ENCODE data around the gene EN1.

Gene EN1

GRCh38 chr2:118811514-118812115, 35.8 kb downstream of the EN1 start:
- no peaks in the 10 kb centered on the region for H3K9me3 ChIP-seq (ENCODE audit: control insufficient read depth, low read depth, low read length)
- no peak overlapping the region for H3K9ac ChIP-seq (ENCODE audit: low read length)
- peaks cover 53% of the 10 kb centered on the region for H3K4me1 ChIP-seq (ENCODE audit: control insufficient read depth, low read depth, low read length)
- no peak overlapping the region for H3K4me3 ChIP-seq (ENCODE audit: low read length)
- H3K27ac ChIP-seq (ENCODE audit: low read length) = no peak overlapping the region
- H3K36me3 ChIP-seq (ENCODE audit: control insufficient read depth, low read depth, low read length) = no peaks in the 10 kb centered on the region
- peaks cover 26% of the 10 kb centered on the region for H3K27me3 ChIP-seq (ENCODE audit: control insufficient read depth, insufficient read depth, low read length)

- no peaks in the 10 kb centered on the region for H3K9me3 ChIP-seq (ENCODE audit: control insufficient read depth, low read depth, low read length)
- H3K36me3 ChIP-seq (ENCODE audit: control insufficient read depth, low read depth, low read length) = no peaks in the 10 kb centered on the region
- H3K9ac ChIP-seq (ENCODE audit: low read length) = no peak overlapping the region
- H3K4me3 ChIP-seq (ENCODE audit: low read length) = no peak overlapping the region
- H3K4me1 ChIP-seq (ENCODE audit: control insufficient read depth, low read depth, low read length) = peaks cover 61% of the 10 kb centered on the region
- peaks cover 31% of the 10 kb centered on the region for H3K27me3 ChIP-seq (ENCODE audit: control insufficient read depth, insufficient read depth, low read length)
- no peak overlapping the region for H3K27ac ChIP-seq (ENCODE audit: low read length)
Measured at GRCh38 chr2:118810766-118811165, 36.7 kb downstream of the EN1 start.

GRCh38 chr2:118808429-118808809, 39.0 kb downstream of the EN1 start:
- H3K36me3 ChIP-seq (ENCODE audit: control insufficient read depth, low read depth, low read length) = no peaks in the 10 kb centered on the region
- H3K4me3 ChIP-seq (ENCODE audit: low read length) = peak overlapping the region; percentile 53
- H3K27me3 ChIP-seq (ENCODE audit: control insufficient read depth, insufficient read depth, low read length) = peaks cover 29% of the 10 kb centered on the region
- H3K9me3 ChIP-seq (ENCODE audit: control insufficient read depth, low read depth, low read length) = no peaks in the 10 kb centered on the region
- no peak overlapping the region for H3K27ac ChIP-seq (ENCODE audit: low read length)
- H3K4me1 ChIP-seq (ENCODE audit: control insufficient read depth, low read depth, low read length) = peaks cover 48% of the 10 kb centered on the region
- H3K9ac ChIP-seq (ENCODE audit: low read length) = peak overlapping the region; percentile 46

- Histone ChIP-seq H3K36me3 (ENCODE audit: control insufficient read depth, low read depth, low read length) (no peaks in the 10 kb centered on the region), H3K4me1 (ENCODE audit: control insufficient read depth, low read depth, low read length) (peaks cover 42% of the 10 kb centered on the region), H3K9ac (ENCODE audit: low read length) (peak overlapping the region; percentile 46), H3K9me3 (ENCODE audit: control insufficient read depth, low read depth, low read length) (no peaks in the 10 kb centered on the region), H3K27me3 (ENCODE audit: control insufficient read depth, insufficient read depth, low read length) (peaks cover 23% of the 10 kb centered on the region), H3K4me3 (ENCODE audit: low read length) (peak overlapping the region; percentile 53), H3K27ac (ENCODE audit: low read length) (no peak overlapping the region)
Measured at GRCh38 chr2:118807668-118808428, 39.6 kb downstream of the EN1 start.

GRCh38 chr2:118806797-118807667, 40.4 kb downstream of the EN1 start:
- Histone ChIP-seq H3K9ac (ENCODE audit: low read length) (no peak overlapping the region), H3K36me3 (ENCODE audit: control insufficient read depth, low read depth, low read length) (no peaks in the 10 kb centered on the region), H3K27ac (ENCODE audit: low read length) (no peak overlapping the region), H3K9me3 (ENCODE audit: control insufficient read depth, low read depth, low read length) (no peaks in the 10 kb centered on the region), H3K27me3 (ENCODE audit: control insufficient read depth, insufficient read depth, low read length) (peaks cover 20% of the 10 kb centered on the region), H3K4me1 (ENCODE audit: control insufficient read depth, low read depth, low read length) (peaks cover 34% of the 10 kb centered on the region), H3K4me3 (ENCODE audit: low read length) (peak overlapping the region; percentile 53)

GRCh38 chr2:118805064-118805690, 42.3 kb downstream of the EN1 start:
- no peaks in the 10 kb centered on the region for H3K36me3 ChIP-seq (ENCODE audit: control insufficient read depth, low read depth, low read length)
- peaks cover 20% of the 10 kb centered on the region for H3K27me3 ChIP-seq (ENCODE audit: control insufficient read depth, insufficient read depth, low read length)
- no peak overlapping the region for H3K4me3 ChIP-seq (ENCODE audit: low read length)
- H3K27ac ChIP-seq (ENCODE audit: low read length) = no peak overlapping the region
- H3K4me1 ChIP-seq (ENCODE audit: control insufficient read depth, low read depth, low read length) = peaks cover 33% of the 10 kb centered on the region
- no peak overlapping the region for H3K9ac ChIP-seq (ENCODE audit: low read length)
- no peaks in the 10 kb centered on the region for H3K9me3 ChIP-seq (ENCODE audit: control insufficient read depth, low read depth, low read length)

- no peak overlapping the region for H3K9ac ChIP-seq (ENCODE audit: low read length)
- H3K27me3 ChIP-seq (ENCODE audit: control insufficient read depth, insufficient read depth, low read length) = peaks cover 9% of the 10 kb centered on the region
- H3K27ac ChIP-seq (ENCODE audit: low read length) = no peak overlapping the region
- no peaks in the 10 kb centered on the region for H3K36me3 ChIP-seq (ENCODE audit: control insufficient read depth, low read depth, low read length)
- H3K4me3 ChIP-seq (ENCODE audit: low read length) = no peak overlapping the region
- H3K4me1 ChIP-seq (ENCODE audit: control insufficient read depth, low read depth, low read length) = peaks cover 23% of the 10 kb centered on the region
- H3K9me3 ChIP-seq (ENCODE audit: control insufficient read depth, low read depth, low read length) = no peaks in the 10 kb centered on the region
Measured at GRCh38 chr2:118803012-118803411, 44.4 kb downstream of the EN1 start.

- no peak overlapping the region for H3K9ac ChIP-seq (ENCODE audit: low read length)
- H3K36me3 ChIP-seq (ENCODE audit: control insufficient read depth, low read depth, low read length) = no peaks in the 10 kb centered on the region
- H3K9me3 ChIP-seq (ENCODE audit: control insufficient read depth, low read depth, low read length) = no peaks in the 10 kb centered on the region
- no peak overlapping the region for H3K27ac ChIP-seq (ENCODE audit: low read length)
- H3K4me1 ChIP-seq (ENCODE audit: control insufficient read depth, low read depth, low read length) = peaks cover 4% of the 10 kb centered on the region
- H3K4me3 ChIP-seq (ENCODE audit: low read length) = no peak overlapping the region
- peaks cover 8% of the 10 kb centered on the region for H3K27me3 ChIP-seq (ENCODE audit: control insufficient read depth, insufficient read depth, low read length)
Measured at GRCh38 chr2:118801151-118801550, 46.3 kb downstream of the EN1 start.

GRCh38 chr2:118800736-118801135, 46.7 kb downstream of the EN1 start:
- Histone ChIP-seq H3K36me3 (ENCODE audit: control insufficient read depth, low read depth, low read length) (no peaks in the 10 kb centered on the region), H3K9me3 (ENCODE audit: control insufficient read depth, low read depth, low read length) (no peaks in the 10 kb centered on the region), H3K4me1 (ENCODE audit: control insufficient read depth, low read depth, low read length) (no peaks in the 10 kb centered on the region), H3K27me3 (ENCODE audit: control insufficient read depth, insufficient read depth, low read length) (peaks cover 4% of the 10 kb centered on the region), H3K9ac (ENCODE audit: low read length) (no peak overlapping the region), H3K4me3 (ENCODE audit: low read length) (no peak overlapping the region), H3K27ac (ENCODE audit: low read length) (no peak overlapping the region)

GRCh38 chr2:118794546-118794945, 52.9 kb downstream of the EN1 start:
- no peaks in the 10 kb centered on the region for H3K36me3 ChIP-seq (ENCODE audit: control insufficient read depth, low read depth, low read length)
- H3K4me3 ChIP-seq (ENCODE audit: low read length) = no peak overlapping the region
- no peak overlapping the region for H3K9ac ChIP-seq (ENCODE audit: low read length)
- peaks cover 8% of the 10 kb centered on the region for H3K4me1 ChIP-seq (ENCODE audit: control insufficient read depth, low read depth, low read length)
- H3K27ac ChIP-seq (ENCODE audit: low read length) = no peak overlapping the region
- H3K9me3 ChIP-seq (ENCODE audit: control insufficient read depth, low read depth, low read length) = no peaks in the 10 kb centered on the region
- no peaks in the 10 kb centered on the region for H3K27me3 ChIP-seq (ENCODE audit: control insufficient read depth, insufficient read depth, low read length)
